ENCODE measurements around the gene ULBP1.

GRCh38 chr6:149915970-149916865, 47.5 kb upstream of the ULBP1 start:
- TF ChIP-seq EZH2phosphoT487 (conservative IDR thresholded peaks at IDR 0.05; ENCODE audit: low read length) = no peak
- TF ChIP-seq, protein P1, sequence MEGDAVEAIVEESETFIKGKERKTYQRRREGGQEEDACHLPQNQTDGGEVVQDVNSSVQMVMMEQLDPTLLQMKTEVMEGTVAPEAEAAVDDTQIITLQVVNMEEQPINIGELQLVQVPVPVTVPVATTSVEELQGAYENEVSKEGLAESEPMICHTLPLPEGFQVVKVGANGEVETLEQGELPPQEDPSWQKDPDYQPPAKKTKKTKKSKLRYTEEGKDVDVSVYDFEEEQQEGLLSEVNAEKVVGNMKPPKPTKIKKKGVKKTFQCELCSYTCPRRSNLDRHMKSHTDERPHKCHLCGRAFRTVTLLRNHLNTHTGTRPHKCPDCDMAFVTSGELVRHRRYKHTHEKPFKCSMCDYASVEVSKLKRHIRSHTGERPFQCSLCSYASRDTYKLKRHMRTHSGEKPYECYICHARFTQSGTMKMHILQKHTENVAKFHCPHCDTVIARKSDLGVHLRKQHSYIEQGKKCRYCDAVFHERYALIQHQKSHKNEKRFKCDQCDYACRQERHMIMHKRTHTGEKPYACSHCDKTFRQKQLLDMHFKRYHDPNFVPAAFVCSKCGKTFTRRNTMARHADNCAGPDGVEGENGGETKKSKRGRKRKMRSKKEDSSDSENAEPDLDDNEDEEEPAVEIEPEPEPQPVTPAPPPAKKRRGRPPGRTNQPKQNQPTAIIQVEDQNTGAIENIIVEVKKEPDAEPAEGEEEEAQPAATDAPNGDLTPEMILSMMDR (IDR thresholded peaks at IDR 0.05; ENCODE audit: insufficient read depth, low read length, poor library complexity, severe bottlenecking) = no peak
